Activated T-cell treated with anti-CD3 and anti-CD28 coated beads, Interleukin-2, amount 50 U/mL, for 24 hours (primary cell): Measurements from ENCODE around the gene CPM.
A peak's percentile ranks its signal among the peaks of the same experiment; 100 is the strongest.
"Not testable (repeated sequence)": the region's sequence is repeated elsewhere in the genome, so short reads cannot be mapped to it uniquely, and the experiment has no call there.

Experiments used
- DNase-seq: peaks from one replicate; pipeline ENCODE4 v3.0.0-alpha.2; 2020
- H3K27ac Mint-ChIP-seq: 2 replicates; pipeline ENCODE4 v1.8.0; 2020; ENCODE audit warnings: mild to moderate bottlenecking, mixed read lengths
- H3K27me3 Mint-ChIP-seq: 2 replicates; pipeline ENCODE4 v1.8.0; 2020; ENCODE audit warnings: mixed read lengths
- H3K36me3 Mint-ChIP-seq: 2 replicates; pipeline ENCODE4 v1.8.0; 2020; ENCODE audit warnings: low read depth, mixed read lengths
- H3K4me1 Mint-ChIP-seq: 2 replicates; pipeline ENCODE4 v1.8.0; 2020; ENCODE audit warnings: low read depth, mixed read lengths
- H3K4me3 Mint-ChIP-seq: 2 replicates; pipeline ENCODE4 v1.8.0; 2020; ENCODE audit warnings: mild to moderate bottlenecking, moderate library complexity, mixed read lengths
- H3K9me3 Mint-ChIP-seq: 2 replicates; pipeline ENCODE4 v1.8.0; 2020; ENCODE audit warnings: mixed read lengths

The CPM gene

GRCh38 chr12:68814490-68815231, 118.3 kb downstream of the CPM start:
- no peak for DNase-seq
- peak overlapping the region; percentile 67 for H3K27ac Mint-ChIP-seq
- no peak overlapping the region for H3K4me3 Mint-ChIP-seq

GRCh38 chr12:68813242-68813593, 119.8 kb downstream of the CPM start:
- Mint-ChIP-seq H3K27ac (peak overlapping the region; percentile 75), H3K36me3 (peaks cover 90% of the 10 kb centered on the region), H3K9me3 (no peaks in the 10 kb centered on the region), H3K4me1 (peaks cover 60% of the 10 kb centered on the region), H3K4me3 (peak overlapping the region; percentile 35), H3K27me3 (no peaks in the 10 kb centered on the region)
- no peak for DNase-seq

More at GRCh38 chr12:68814490-68815231, 118.3 kb downstream of the CPM start:
- Mint-ChIP-seq H3K27me3 (no peaks in the 10 kb centered on the region), H3K9me3 (no peaks in the 10 kb centered on the region), H3K4me1 (peaks cover 55% of the 10 kb centered on the region), H3K36me3 (peaks cover 87% of the 10 kb centered on the region)

DNA sequence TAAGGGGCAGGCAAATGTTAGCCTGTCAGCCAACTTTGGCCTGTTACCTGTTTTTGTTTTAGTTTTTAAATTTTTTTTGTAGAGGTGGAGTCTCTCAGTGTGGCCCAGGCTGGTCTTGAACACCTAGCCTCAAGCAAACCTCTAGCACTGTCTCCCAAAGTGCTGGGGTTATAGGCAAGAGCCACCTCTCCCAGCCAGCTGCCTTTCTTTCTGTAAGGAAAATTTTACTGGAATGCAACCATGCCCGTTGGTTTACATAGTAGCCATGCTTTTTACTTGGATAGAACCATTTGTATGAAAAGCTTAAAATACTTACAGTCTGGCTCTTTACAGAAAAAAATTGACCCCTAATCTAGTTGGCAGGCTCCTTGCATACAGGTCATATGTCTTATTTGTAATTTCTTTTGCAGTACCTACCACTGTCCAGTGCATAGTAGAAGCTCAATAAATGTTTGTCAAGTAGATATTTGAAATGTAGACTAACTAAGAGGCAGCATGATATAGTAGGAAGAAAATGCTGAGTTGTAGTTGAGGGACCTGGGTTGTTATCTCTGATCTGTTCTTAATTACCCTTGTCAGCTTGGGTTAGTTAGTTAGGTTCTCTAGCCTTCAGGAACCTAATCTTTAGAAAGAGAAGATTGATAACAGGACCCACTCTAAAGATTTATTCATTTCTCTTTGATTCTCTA, 120.3 kb downstream of the CPM start:
- Mint-ChIP-seq H3K36me3 (peaks cover 89% of the 10 kb centered on the region), H3K4me3 (peak overlapping the region; percentile 35), H3K4me1 (peaks cover 60% of the 10 kb centered on the region), H3K9me3 (no peaks in the 10 kb centered on the region), H3K27ac (peak overlapping the region; percentile 75), H3K27me3 (no peaks in the 10 kb centered on the region)
- DNase-seq: no peak

- not testable (repeated sequence) for H3K27me3 Mint-ChIP-seq, DNase-seq, H3K27ac Mint-ChIP-seq, H3K9me3 Mint-ChIP-seq
- peaks cover 62% of the 10 kb centered on the region for H3K4me1 Mint-ChIP-seq
- H3K36me3 Mint-ChIP-seq: peaks cover 83% of the 10 kb centered on the region
- peak overlapping the region; percentile 60 for H3K4me3 Mint-ChIP-seq
Measured at GRCh38 chr12:68811573-68811972, 121.4 kb downstream of the CPM start.

DNA sequence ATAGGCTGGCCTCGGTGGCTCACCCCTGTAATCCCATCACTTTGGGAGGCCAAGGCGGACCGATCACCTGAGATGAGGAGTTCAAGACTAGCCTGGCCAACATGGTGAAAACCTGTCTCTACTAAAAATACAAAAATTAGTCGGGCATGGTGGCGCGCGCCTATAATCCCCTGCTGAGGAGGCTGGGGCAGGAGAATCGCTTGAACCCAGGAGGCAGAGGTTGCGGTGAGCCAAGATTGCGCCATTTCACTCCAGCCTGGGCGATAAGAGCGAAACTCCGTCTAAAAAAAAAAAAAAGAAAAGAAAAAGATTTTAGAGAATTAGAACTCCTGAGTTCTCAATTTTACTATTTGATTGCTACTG, 123.0 kb downstream of the CPM start:
- peaks cover 69% of the 10 kb centered on the region for H3K36me3 Mint-ChIP-seq
- H3K4me3 Mint-ChIP-seq: peak overlapping the region; percentile 94
- peaks cover 58% of the 10 kb centered on the region for H3K4me1 Mint-ChIP-seq
- not testable (repeated sequence) for DNase-seq, H3K9me3 Mint-ChIP-seq, H3K27me3 Mint-ChIP-seq
- H3K27ac Mint-ChIP-seq: peak overlapping the region; percentile 77

- H3K36me3 Mint-ChIP-seq: peaks cover 63% of the 10 kb centered on the region
Measured at GRCh38 chr12:68809190-68810026, 123.6 kb downstream of the CPM start.

GRCh38 chr12:68808388-68809189, 124.4 kb downstream of the CPM start:
- Mint-ChIP-seq H3K27me3 (no peaks in the 10 kb centered on the region), H3K9me3 (no peaks in the 10 kb centered on the region), H3K36me3 (peaks cover 55% of the 10 kb centered on the region), H3K4me1 (peaks cover 48% of the 10 kb centered on the region), H3K4me3 (peak overlapping the region; percentile 94), H3K27ac (peak overlapping the region; percentile 99)
- peak; percentile 79 for DNase-seq

More at GRCh38 chr12:68809190-68810026, 123.6 kb downstream of the CPM start:
- Mint-ChIP-seq H3K4me1 (peaks cover 53% of the 10 kb centered on the region), H3K27me3 (no peaks in the 10 kb centered on the region), H3K9me3 (no peaks in the 10 kb centered on the region), H3K27ac (peak overlapping the region; percentile 99), H3K4me3 (peak overlapping the region; percentile 94)
- no peak for DNase-seq

GRCh38 chr12:68807576-68808387, 125.2 kb downstream of the CPM start, which contains the start of gene MDM2:
TSS of gene MDM2 (plus strand) at chr12:68808177. CDS start at chr12:68808478, 301 bp downstream.
- Mint-ChIP-seq H3K27ac (peak within 1 kb of the TSS; percentile 99), H3K4me1 (peaks cover 40% of the 10 kb centered on the region), H3K4me3 (peak within 1 kb of the TSS; percentile 94), H3K9me3 (no peaks in the 10 kb centered on the region), H3K27me3 (no peaks in the 10 kb centered on the region), H3K36me3 (peaks cover 47% of the 10 kb centered on the region)
- DNase-seq: peak; percentile 95

DNA sequence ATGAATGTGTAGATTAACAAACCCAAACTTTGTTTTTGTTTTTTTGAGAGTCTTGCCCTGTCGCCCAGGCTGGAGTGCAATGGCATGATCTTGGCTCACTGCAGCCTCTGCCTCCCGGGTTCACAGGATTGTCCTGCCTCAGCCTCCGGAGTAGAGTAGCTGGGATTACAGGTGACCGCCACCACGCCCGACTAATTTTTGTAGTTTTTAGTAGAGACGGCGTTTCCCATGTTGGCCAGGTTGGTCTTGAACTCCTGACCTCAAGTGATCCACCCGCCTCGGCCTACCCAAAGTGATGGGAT, 125.7 kb downstream of the CPM start:
- DNase-seq: not testable (repeated sequence)
- peaks cover 34% of the 10 kb centered on the region for H3K4me1 Mint-ChIP-seq

DNA sequence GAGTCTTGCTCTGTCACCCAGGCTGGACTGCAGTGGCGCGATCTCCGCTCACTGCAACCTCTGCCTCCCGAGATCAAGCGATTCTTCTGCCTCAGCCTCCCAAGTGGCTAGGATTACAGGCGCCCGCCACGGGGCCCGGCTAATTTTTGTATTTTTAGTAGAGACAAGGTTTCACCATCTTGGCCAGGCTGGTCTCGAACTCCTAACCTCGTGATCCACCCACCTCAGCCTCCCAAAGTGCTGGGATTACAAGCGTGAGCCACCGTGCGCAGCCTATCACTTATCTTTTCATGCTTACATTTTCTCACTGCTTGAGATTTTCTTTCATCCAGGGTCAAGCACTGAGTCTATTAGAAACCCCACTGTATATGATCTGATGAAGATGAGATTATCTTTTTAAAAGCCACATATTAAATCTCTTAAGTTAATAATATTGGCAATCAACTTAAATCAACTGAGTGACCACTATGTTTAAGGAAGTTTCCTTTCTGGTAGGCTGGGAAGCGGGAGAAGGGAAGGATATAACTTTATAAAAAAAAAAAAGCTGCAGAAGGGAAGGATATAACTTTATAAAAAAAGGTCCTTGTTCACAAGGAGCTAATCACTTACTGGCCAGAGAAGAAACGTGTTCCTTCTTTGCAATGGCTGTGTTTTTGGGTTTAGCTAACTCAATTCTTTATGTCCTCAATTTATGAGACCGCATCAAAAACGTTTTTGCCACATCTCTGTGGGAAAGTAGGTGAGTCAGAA, 126.3 kb downstream of the CPM start:
- peaks cover 32% of the 10 kb centered on the region for H3K4me1 Mint-ChIP-seq
- H3K27me3 Mint-ChIP-seq: no peaks in the 10 kb centered on the region
- H3K9me3 Mint-ChIP-seq: no peaks in the 10 kb centered on the region

More for the DNA sequence above, 125.7 kb downstream of the CPM start:
- H3K9me3 Mint-ChIP-seq, H3K27me3 Mint-ChIP-seq: not testable (repeated sequence)
- peaks cover 42% of the 10 kb centered on the region for H3K36me3 Mint-ChIP-seq
- H3K4me3 Mint-ChIP-seq: peak overlapping the region; percentile 94
- H3K27ac Mint-ChIP-seq: peak overlapping the region; percentile 99

GRCh38 chr12:68805592-68806120, 127.3 kb downstream of the CPM start:
- peaks cover 23% of the 10 kb centered on the region for H3K4me1 Mint-ChIP-seq
- no peak overlapping the region for H3K4me3 Mint-ChIP-seq
- no peaks in the 10 kb centered on the region for H3K27me3 Mint-ChIP-seq
- H3K27ac Mint-ChIP-seq: no peak overlapping the region
- peaks cover 28% of the 10 kb centered on the region for H3K36me3 Mint-ChIP-seq
- no peaks in the 10 kb centered on the region for H3K9me3 Mint-ChIP-seq
- no peak for DNase-seq

More for the DNA sequence above, 126.3 kb downstream of the CPM start:
- DNase-seq: no peak
- Mint-ChIP-seq H3K27ac (peak overlapping the region; percentile 99), H3K4me3 (peak overlapping the region; percentile 94), H3K36me3 (peaks cover 38% of the 10 kb centered on the region)

- H3K4me3 Mint-ChIP-seq: no peak overlapping the region
- no peaks in the 10 kb centered on the region for H3K9me3 Mint-ChIP-seq
- H3K36me3 Mint-ChIP-seq: peaks cover 23% of the 10 kb centered on the region
- no peak overlapping the region for H3K27ac Mint-ChIP-seq
- DNase-seq: no peak
- peaks cover 22% of the 10 kb centered on the region for H3K4me1 Mint-ChIP-seq
- no peaks in the 10 kb centered on the region for H3K27me3 Mint-ChIP-seq
Measured at GRCh38 chr12:68804657-68805591, 128.0 kb downstream of the CPM start.
